ENCODE data around the gene THSD8.
"Not testable (repeated sequence)": the region's sequence is repeated elsewhere in the genome, so short reads cannot be mapped to it uniquely, and the experiment has no call there.

THSD8 gene

GRCh38 chr19:12825254-12826131, 23.6 kb downstream of the THSD8 start:
- DNase-seq (ENCODE audit: low read depth), result peak; percentile 41

GRCh38 chr19:12828494-12828893, 26.6 kb downstream of the THSD8 start:
- peak; percentile 52 for DNase-seq (ENCODE audit: low read depth)

DNA sequence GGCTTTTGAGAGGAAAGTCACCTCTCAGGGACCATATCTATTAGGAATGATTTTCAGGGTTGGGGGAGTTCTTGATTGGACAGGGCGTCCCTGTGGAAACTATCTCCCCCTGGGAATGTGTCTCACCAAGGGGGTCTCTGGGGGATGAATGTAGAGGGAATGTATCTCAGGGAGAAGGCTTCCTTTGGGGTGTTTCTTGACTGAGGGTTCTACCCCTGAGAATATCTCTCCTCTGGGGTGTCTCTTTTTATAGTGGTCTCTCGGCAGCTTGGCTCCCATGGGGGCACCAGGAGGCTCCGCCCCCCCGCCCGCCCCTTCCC, 31.5 kb downstream of the THSD8 start:
- DNase-seq (ENCODE audit: low read depth), result no peak

DNA sequence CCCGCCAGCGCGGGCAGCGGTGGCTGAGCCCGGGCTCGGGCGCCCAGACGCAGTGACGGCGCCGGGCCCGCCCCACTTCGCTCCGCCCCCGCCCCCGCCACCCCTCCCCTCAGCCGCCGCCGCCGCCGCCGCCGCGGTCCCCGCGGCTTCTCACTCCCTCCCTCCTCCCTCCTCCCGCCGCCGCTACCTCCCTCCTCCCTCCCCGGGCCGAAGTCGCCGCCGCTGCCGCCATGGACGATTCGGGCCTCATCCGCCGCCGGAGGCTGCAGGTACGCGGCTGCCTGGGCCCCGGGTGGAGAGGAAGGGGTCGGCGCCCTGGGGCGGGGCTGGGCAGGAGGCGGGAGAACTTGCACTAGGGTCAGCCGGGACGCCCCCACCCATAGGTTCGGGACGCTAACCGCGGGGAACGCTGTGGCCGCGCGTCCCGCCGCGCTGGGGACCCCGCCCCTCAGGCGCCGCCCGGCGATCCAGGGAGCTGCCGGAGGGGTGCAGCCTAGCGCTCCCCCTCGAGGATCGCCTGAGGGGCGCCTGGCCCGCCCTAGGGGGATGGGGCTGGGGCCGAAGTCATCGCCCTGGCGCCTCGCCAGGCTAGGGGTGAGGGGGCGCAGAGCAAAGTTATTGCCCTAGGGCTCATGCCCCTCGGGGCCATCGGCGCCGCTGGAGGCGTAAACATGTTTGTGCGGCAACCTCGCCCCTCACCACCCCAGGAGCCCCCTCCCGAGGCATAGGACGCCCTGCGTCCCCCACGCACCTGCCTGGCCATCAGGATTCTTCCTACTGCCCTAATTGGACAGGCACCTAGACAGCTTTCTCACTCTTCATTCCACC, 32.1 kb downstream of the THSD8 start:
- peak; percentile 43 for DNase-seq (ENCODE audit: low read depth)

DNA sequence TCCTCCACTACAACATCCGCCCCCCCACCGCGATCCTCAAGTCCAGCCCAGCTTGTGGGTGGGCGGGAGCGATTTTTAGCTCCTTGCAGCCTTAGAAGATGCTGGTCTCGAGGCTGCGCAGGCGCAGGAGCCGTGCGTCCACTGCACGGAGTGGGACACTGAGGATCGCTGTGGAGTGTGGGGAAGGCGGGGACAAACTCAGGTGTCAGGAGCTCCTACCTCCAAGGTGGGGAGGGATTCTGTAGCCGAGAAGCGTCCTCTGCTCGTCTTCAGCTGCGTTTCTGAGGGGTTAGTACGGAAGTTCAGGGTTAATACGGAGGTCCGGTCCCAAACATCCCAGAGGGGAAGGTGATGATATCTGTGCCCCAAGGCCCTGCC, 32.7 kb downstream of the THSD8 start, which contains the start of gene RTBDN:
Gene RTBDN (minus strand): TSS at position 14 of the 378 bp plus-strand sequence. CDS start 4,600 bp downstream, outside the sequence.
- DNase-seq (ENCODE audit: low read depth), result peak; percentile 40

DNA sequence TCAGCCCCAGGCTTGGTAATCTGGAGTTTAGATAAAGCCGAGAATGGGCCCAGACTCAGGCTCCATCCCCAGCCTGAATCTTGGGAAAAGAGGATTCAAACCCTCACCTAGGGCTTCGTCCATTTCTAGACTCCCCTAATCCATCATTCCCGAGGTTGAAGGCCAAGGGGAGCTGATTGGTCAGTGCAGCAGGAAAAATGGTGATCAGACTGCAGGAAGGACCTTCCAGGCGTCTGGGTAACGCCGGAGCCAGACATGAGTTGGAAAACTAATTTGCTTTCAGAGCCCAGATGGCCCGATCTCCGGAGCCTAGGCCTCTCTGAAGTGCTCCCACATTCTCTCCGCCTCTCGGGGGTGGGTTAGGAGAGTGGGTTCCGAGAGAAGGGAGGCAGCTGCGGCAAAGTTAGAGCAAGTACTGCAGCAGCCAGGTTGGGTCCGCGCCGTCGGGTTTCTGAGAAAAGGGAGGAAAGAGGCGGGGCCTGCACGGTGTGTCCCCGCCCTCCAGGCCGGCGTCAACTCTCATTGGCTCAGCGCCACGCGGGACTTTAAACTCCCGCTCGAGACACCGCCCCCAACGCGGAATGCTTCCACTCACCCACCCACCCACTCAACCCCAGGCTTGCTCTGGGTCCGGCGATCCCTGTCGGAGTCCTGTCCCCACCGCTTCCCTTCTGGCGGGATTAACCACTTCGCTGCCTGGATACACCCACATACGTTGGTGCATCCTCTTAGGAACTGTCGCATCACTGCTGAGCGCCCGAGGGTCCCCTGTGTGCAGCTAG, 33.3 kb downstream of the THSD8 start:
- peak; percentile 51 for DNase-seq (ENCODE audit: low read depth)

DNA sequence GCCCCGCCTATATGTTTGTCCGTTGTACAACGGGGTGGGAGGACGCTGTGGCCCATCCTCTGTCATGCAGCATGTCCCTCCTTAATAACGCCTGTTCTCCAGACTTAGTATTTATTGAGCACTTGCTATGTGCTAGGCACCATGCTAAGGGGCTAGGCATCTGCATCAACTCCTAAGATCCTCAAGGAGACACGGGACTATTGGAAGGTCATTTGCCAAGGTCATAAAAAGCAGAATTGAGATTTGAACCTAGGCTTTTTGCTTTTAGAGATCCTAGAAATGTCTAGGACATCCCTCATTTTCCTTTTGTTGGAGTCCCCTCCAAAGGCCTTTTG, 34.6 kb downstream of the THSD8 start:
- no peak for DNase-seq (ENCODE audit: low read depth)

DNA sequence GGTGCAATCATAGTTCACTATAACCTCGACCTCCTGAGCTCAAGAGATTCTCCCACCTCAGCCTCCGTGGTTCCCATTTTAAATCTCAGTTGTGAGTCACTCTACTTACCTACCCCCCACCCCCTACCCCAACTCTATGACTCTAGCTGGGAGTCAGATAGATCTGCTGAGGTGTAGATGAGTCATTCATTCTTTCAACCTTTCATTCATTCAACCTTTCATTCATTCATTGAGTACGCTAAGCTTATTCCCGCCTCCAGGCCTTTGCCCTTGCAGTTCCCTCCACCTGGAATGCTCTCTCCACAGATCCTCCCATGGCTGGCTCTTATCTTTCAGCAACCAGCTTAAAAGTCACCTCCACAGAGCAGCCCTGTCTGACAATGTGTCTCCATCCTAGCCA, 35.4 kb downstream of the THSD8 start:
- DNase-seq (ENCODE audit: low read depth), result peak; percentile 42

DNA sequence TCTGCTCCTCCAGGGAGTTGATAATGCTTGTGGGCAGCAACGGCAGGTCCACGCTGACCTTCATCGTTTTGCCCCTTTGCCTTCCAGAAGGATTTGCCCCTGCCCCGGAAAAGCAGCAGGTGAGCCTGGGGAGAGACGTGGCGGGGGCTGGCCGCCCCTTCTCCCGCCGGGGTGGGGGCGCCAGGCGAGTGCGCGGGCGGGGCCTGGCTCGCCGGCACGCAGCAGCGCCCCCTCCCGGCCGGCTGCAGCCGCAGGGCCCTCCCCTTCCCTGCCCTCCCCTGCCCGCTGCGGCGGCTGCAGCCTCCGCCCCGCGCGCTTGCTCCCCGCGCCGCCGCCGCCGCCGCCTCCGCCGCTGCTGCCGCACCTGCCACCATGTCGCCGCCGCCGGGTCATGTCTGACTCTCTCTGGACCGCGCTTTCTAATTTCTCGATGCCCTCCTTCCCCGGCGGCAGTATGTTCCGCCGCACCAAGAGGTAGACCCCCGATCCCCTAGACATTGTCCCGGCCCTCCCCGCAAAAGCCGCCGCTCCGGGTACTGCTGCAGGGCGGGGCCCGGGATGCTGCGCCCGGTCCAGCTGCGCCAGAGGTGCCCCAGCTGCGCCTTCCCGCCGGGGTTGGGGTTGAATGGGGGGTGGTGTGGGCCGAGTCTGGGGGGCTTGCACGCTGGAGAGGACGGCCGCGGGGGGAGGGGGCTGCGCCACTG, 36.5 kb downstream of the THSD8 start, which contains the start of gene MAST1:
Gene MAST1 (plus strand): TSS at position 334 of the 704 bp plus-strand sequence. CDS start 58 bp downstream, at position 392.
- DNase-seq (ENCODE audit: low read depth), result peak; percentile 50

DNA sequence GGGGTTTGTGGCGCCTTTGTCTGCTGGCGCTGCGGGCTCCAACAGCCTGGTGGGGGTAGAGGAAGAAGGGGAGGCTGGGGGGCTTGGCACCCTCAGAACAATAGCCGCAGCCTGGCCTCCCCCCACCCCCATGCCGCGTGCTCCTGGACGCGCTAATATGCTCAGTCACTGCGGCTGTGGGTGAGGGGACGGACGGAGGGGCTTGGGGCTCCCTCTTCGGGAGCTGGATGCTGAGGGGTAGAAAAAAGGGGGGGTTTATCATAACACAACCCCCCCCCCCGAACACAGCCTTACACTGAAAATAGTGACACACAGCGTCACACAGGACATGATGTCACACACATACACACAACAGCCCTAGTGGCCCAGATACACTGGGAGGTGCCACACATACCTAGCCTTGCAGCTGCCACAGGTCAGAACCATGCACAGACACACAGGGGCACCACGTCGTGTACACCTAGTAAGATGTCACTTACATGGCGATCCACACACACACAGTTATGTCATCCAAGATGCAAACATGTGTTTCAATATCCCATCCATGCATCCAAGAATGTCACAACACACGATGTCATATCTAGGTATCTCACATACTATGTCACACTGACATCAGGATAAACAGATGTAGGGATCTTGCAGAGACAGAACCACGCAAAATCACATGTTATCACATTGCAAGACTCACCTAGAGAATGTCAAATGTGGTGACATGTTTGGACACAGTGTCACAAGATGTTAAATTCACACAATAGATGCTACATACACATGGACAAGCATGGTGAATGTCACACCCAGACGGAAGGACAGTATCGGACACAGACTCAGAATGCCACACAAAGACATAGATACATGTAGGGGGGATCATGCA, 37.3 kb downstream of the THSD8 start:
- DNase-seq (ENCODE audit: low read depth), result no peak

DNA sequence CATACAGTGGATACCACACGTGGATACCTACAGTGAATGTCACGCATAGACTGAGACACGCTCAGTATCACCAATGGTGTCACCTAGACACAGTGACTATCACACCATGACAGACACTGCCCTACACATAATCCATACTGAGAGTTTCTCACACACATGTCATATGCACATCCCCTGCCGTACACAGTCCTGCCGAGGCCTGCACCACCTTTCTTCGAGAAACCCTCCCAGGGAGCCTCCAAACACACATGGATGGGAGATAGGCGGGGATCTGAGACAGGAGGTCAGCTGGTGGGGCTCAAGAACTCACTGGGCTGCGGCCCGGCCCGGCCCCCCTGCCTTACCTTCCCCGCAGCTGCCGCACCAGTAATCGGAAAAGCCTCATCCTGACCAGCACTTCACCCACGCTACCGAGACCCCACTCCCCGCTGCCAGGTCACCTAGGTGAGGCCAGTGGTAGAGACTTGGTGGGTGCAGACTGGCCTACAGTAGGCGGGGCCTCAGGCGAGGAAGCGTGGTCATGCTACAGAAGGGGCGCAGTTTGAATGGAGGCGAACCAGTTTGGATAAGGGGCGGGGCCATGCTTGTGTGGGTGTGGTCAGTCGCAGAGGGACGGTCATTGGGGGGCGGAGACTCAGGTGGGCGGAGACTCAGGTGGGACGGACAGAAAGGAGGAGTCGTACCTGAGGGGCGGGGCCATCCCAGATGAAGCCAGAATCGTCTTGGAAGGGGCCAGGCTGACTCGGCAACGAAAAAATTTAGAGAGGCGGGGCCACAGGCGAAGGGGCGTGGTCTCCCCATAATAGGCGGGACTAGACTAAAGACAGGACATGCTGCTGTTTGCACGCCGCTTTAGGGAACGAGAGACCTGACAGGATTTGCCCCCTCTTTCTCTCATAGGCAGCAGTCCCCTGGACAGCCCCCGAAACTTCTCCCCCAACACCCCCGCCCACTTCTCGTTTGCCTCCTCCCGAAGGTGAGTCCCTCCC, 38.5 kb downstream of the THSD8 start:
- peak; percentile 83 for DNase-seq (ENCODE audit: low read depth)

- DNase-seq (ENCODE audit: low read depth), result no peak
These were observed 39.2 kb downstream of the THSD8 start for GRCh38 chr19:12841094-12841493.

DNA sequence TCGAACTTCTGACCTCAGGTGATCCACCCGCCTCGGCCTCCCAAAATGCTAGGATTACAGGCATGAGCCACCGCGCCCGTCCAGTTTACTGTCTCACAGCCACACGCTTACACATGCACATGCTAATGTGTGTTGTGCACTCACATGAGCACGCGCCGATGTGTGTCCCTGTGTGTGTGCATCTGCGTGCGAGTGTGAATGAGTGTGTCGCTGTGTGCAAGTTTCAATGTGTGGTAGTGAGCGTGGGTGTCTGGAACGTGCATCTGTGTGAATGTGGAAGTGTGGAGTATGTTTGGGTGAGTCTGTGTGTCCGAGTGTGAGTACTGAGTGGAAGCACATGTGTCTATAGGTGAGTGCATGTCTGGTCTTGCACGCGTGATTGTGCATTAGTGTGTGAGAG, 40.6 kb downstream of the THSD8 start:
- no peak for DNase-seq (ENCODE audit: low read depth)

DNA sequence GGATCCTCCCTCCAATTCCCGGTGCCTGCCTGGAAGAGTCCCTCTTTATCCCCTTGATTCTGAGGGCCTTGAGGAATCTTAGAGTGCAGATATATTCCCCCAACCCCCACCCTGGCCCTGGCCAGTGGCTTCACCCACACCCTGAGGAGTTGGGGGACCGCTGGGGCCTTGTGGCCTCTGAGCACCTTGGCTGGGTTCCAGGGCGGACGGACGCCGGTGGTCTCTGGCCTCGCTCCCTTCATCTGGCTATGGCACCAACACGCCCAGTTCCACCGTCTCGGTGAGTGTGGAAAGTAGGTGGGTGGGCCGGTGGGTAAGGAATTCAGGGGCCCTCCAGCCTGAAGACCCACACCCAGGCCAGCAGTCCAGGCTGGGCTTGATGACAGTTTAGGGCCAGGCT, 41.5 kb downstream of the THSD8 start:
- no peak for DNase-seq (ENCODE audit: low read depth)

- DNase-seq (ENCODE audit: low read depth), result no peak
These were observed 42.3 kb downstream of the THSD8 start for GRCh38 chr19:12843999-12844732.

- DNase-seq (ENCODE audit: low read depth), result not testable (repeated sequence)
These were observed 44.7 kb downstream of the THSD8 start for GRCh38 chr19:12846613-12847012.

DNA sequence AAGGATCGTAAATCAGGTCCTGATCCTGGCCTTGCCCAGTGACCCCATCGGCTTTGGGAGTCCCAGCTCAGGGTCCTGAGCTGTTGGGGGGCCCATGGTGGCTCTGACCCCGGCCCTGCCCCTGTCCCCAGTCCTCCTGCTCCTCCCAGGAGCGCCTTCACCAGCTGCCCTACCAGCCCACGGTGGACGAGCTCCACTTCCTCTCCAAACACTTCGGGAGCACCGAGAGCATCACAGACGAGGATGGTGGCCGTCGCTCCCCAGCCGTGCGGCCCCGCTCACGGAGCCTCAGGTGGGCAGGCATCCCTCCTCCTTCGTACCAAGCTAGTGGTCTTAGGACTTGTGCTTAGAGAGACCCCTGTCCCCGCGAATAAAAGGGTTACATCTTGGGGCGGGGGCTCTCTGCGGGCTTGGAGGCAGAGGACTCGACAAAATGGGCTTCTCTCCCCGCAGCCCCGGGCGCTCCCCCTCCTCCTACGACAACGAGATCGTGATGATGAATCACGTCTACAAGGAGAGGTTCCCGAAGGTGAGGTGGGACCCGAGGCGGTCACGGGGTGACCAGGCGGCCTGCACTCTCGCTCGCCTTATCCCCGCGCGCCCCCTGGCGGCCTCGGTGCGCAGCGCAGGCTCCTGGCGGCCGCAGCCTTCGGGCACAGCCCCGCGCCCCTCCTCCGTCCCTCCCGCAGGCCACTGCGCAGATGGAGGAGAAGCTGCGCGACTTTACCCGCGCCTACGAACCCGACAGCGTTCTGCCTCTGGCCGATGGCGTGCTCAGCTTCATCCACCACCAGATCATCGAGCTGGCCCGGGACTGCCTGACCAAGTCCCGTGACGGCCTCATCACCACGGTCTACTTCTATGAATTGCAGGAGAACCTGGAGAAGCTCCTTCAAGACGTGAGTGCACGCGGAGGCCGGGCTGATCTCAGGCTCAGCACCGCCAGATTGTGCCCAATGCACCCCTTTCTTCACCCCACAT, 45.6 kb downstream of the THSD8 start:
- peak; percentile 90 for DNase-seq (ENCODE audit: low read depth)
